PC-9 (cell line): ENCODE data around the gene TRAT1. TPM values are rescaled to one million over a fixed set of nuclear protein-coding genes. Genes with fewer than 3 reads are reported as not detected.

Experiments
- BruUV-seq: library from RNA; stranded (reverse); fragments of 400-500 nt; replicated peaks from 2 replicates; lab custom pipeline; 2021; lab: Mats Ljungman, UMichigan
- CTCF ChIA-PET: fragments of 300-600 bp; sonication (Branson Sonifier 250); formaldehyde crosslinking; loops from one replicate; lab custom pipeline; 2022; ENCODE audit warnings: antibody characterized with exemption; lab: Charles Lee
- POLR2A ChIA-PET: fragments of 300-600 bp; sonication (Branson Sonifier 250); formaldehyde crosslinking; loops from one replicate; lab custom pipeline; 2022; ENCODE audit warnings: antibody characterized with exemption; ENCODE audit not compliant: unreplicated experiment; lab: Charles Lee
- DNase-seq, 2 experiments: peaks; one replicate each; pipeline versions ENCODE4 v3.0.0 to v3.0.0-alpha.2; 2015 to 2022; ENCODE audit warnings: mixed read lengths in 1 of 2
- H2AFZ ChIP-seq: fragments of 200-600 bp; sonication (generic); 2 replicates; pipeline ENCODE4 v1.8.1; 2017; ENCODE audit warnings: antibody characterized with exemption
- H3F3A ChIP-seq: fragments of 200-600 bp; sonication (generic); 2 replicates; pipeline ENCODE4 v1.8.1; 2017; ENCODE audit warnings: antibody characterized with exemption, mild to moderate bottlenecking, low read depth; ENCODE audit not compliant: insufficient read depth
- H3K27ac ChIP-seq: fragments of 200-600 bp; sonication (generic); 2 replicates; pipeline ENCODE4 v1.6.1; 2016; ENCODE audit warnings: mixed run types
- H3K27me3 ChIP-seq: fragments of 200-600 bp; sonication (generic); 2 replicates; pipeline ENCODE4 v1.6.1; 2016; ENCODE audit warnings: low read depth, mixed run types; ENCODE audit not compliant: insufficient read depth
- H3K36me3 ChIP-seq: fragments of 200-600 bp; sonication (generic); 2 replicates; pipeline ENCODE4 v1.6.1; 2016; ENCODE audit warnings: low read depth, mixed run types
- H3K4me1 ChIP-seq: fragments of 200-600 bp; sonication (generic); replicated peaks from 2 replicates; pipeline ENCODE4 v1.6.1; 2016; ENCODE audit warnings: mixed run types; ENCODE audit not compliant: insufficient read depth
- H3K4me2 ChIP-seq: fragments of 200-600 bp; sonication (generic); 2 replicates; pipeline ENCODE4 v1.6.1; 2017; ENCODE audit warnings: mixed run types
- H3K4me3 ChIP-seq: fragments of 200-600 bp; sonication (generic); 2 replicates; pipeline ENCODE4 v1.6.1; 2016; ENCODE audit warnings: mixed run types
- H3K79me2 ChIP-seq: fragments of 200-600 bp; sonication (generic); 2 replicates; pipeline ENCODE4 v1.6.1; 2017; ENCODE audit warnings: low read depth, mixed run types
- H3K9me2 ChIP-seq: fragments of 200-600 bp; sonication (generic); 2 replicates; pipeline ENCODE4 v1.8.1; 2017; ENCODE audit warnings: mild to moderate bottlenecking; ENCODE audit not compliant: insufficient read depth
- H3K9me3 ChIP-seq: fragments of 200-600 bp; sonication (generic); 2 replicates; pipeline ENCODE4 v1.8.1; 2016; ENCODE audit warnings: low read depth; ENCODE audit not compliant: insufficient read depth
- H4K20me1 ChIP-seq: fragments of 200-600 bp; sonication (generic); 2 replicates; pipeline ENCODE4 v1.8.1; 2017; ENCODE audit not compliant: insufficient read depth
- CTCF ChIP-seq: fragments of 200-600 bp; sonication (generic); conservative IDR thresholded peaks from 2 replicates; pipeline ENCODE4 v1.6.1; 2017; ENCODE audit warnings: mixed run types, antibody characterized with exemption, mild to moderate bottlenecking, moderate library complexity
- EZH2 ChIP-seq: fragments of 200-600 bp; sonication (generic); IDR thresholded peaks from 2 replicates; pipeline ENCODE4 v1.8.0; 2017; ENCODE audit warnings: antibody characterized with exemption, low read depth
- intact Hi-C: fragments of 100-400 bp; cut with micrococcal nuclease; formaldehyde crosslinking; loops from one replicate; pipeline ENCODE4 v1.10.0; 2022; ENCODE audit not compliant: unreplicated experiment
- total RNA-seq: library from RNA; stranded (reverse); gene quantifications from 2 replicates; pipeline ENCODE4 v1.2.3, GENCODE V29; 2021

TRAT1 gene
- total RNA-seq, 1 experiment from 2014 or later: not detected

- H4K20me1 ChIP-seq: no peaks in the 10 kb centered on the region
- intact Hi-C loops: no loop called here
- no peaks in the 10 kb centered on the region for H3K9me2 ChIP-seq
- H3F3A ChIP-seq: no peaks in the 10 kb centered on the region
- H3K4me2 ChIP-seq: no peak overlapping the region
- CTCF ChIA-PET: no interaction called here
- H3K4me3 ChIP-seq: no peak overlapping the region
- BruUV-seq: no TSS peak
- TF ChIP-seq EZH2 (no peak), CTCF (no peak)
- DNase-seq: no peak
- H2AFZ ChIP-seq: no peak overlapping the region
- H3K79me2 ChIP-seq: no peaks in the 10 kb centered on the region
- H3K27me3 ChIP-seq: no peaks in the 10 kb centered on the region
- no peaks in the 10 kb centered on the region for H3K36me3 ChIP-seq
- H3K9me3 ChIP-seq: no peaks in the 10 kb centered on the region
- POLR2A ChIA-PET: no interaction called here
- 0 out of 2 replicates have a peak, but pooled peaks cover 9% of the 10 kb centered on the region for H3K4me1 ChIP-seq
- H3K27ac ChIP-seq: no peak overlapping the region
Measured at GRCh38 chr3:108897883-108898282, 75.3 kb downstream of the TRAT1 start.

DNA sequence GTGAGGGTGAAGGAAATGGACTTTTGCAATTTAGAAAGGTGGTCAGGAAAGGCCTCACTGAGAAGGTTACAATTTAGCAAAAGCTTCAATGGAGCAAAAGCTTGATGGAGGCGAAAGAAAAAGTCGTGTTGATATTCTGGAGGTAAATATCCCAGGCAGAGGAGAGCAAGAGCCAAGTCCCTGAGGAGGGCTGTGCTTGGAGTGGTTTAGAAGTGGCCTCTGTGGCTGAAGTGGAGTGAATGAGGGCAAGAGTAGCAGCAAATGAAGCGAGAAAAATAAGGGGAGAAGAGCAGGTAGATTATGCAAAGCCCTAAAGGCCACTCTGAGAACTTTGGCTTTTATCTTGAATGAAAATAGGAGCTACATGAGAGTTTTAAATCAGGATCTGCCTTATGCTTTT lies 76.9 kb downstream of the TRAT1 start:
- H3K9me3 ChIP-seq: no peaks in the 10 kb centered on the region
- 0 out of 2 replicates have a peak, but pooled peaks cover 9% of the 10 kb centered on the region for H3K4me1 ChIP-seq
- no peak overlapping the region for H3K4me3 ChIP-seq
- no peak overlapping the region for H3K4me2 ChIP-seq
- H2AFZ ChIP-seq: no peak overlapping the region
- TF ChIP-seq EZH2: no peak
- no peak for TF ChIP-seq CTCF
- no peaks in the 10 kb centered on the region for H4K20me1 ChIP-seq
- BruUV-seq: no TSS peak
- H3K79me2 ChIP-seq: no peaks in the 10 kb centered on the region
- H3K27me3 ChIP-seq: no peaks in the 10 kb centered on the region
- no peaks in the 10 kb centered on the region for H3F3A ChIP-seq
- intact Hi-C loops: no loop called here
- POLR2A ChIA-PET: no interaction called here
- DNase-seq: no peak
- H3K36me3 ChIP-seq: no peaks in the 10 kb centered on the region
- CTCF ChIA-PET: no interaction called here
- no peaks in the 10 kb centered on the region for H3K9me2 ChIP-seq
- no peak overlapping the region for H3K27ac ChIP-seq

Other genes starting within 250 kb of the TRAT1 start
- gene CIP2A, start 233.3 kb upstream of the TRAT1 start, total RNA-seq: 40.6 and 41.1 TPM in 2 replicates
- 11.7 and 14.5 TPM in 2 replicates for gene DZIP3, start 233.1 kb upstream of the TRAT1 start, total RNA-seq
- not detected in 2 replicates for gene RETNLB, start 65.4 kb upstream of the TRAT1 start, total RNA-seq
- not detected in 2 replicates for gene GUCA1C, start 131.1 kb downstream of the TRAT1 start, total RNA-seq